Activated naive CD8-positive, alpha-beta T cell treated with anti-CD3 and anti-CD28 coated beads, Interleukin-2, amount 10 ng/mL, durations not matched to agents 7 days and 5 days (primary cell): ENCODE results near the gene RAET1E. TPM values are rescaled to one million over a fixed set of nuclear protein-coding genes. Genes with fewer than 3 reads are reported as not detected.
"Not testable (repeated sequence)": the region's sequence is repeated elsewhere in the genome, so short reads cannot be mapped to it uniquely, and the experiment has no call there.

Source experiments
- ATAC-seq: fragments of 150-1000 bp; cut with Tn5 transposase; one replicate; pipeline ENCODE4 v1.10.0; 2021; ENCODE audit warnings: low read depth, moderate library complexity
- POLR2A ChIA-PET: fragments of 350-600 bp; sonication (Branson Sonifier 250); formaldehyde crosslinking; loops from one replicate; lab custom pipeline; 2021; ENCODE audit warnings: antibody characterized with exemption; lab: Charles Lee
- DNase-seq: peaks from one replicate; pipeline ENCODE4 v3.0.0; 2021
- H3K27ac Mint-ChIP-seq: one replicate; pipeline ENCODE4 v1.8.0; 2022; ENCODE audit warnings: mild to moderate bottlenecking, mixed read lengths
- H3K27me3 Mint-ChIP-seq: one replicate; pipeline ENCODE4 v1.8.0; 2022; ENCODE audit warnings: mild to moderate bottlenecking, moderate library complexity, mixed read lengths
- H3K36me3 Mint-ChIP-seq: one replicate; pipeline ENCODE4 v1.8.0; 2021; ENCODE audit warnings: mild to moderate bottlenecking, mixed read lengths
- H3K4me1 Mint-ChIP-seq: one replicate; pipeline ENCODE4 v1.8.0; 2021; ENCODE audit warnings: mixed read lengths
- H3K4me3 Mint-ChIP-seq: one replicate; pipeline ENCODE4 v1.8.0; 2022; ENCODE audit warnings: mild to moderate bottlenecking, moderate library complexity, mixed read lengths
- H3K9me3 Mint-ChIP-seq: one replicate; pipeline ENCODE4 v1.8.0; 2021; ENCODE audit warnings: mixed read lengths
- total RNA-seq, 2 experiments: library from RNA; stranded (reverse); gene quantifications; one replicate each; pipeline ENCODE4 v1.2.3, GENCODE V29; 2021

Gene RAET1E
- total RNA-seq, 2 experiments from 2014 or later: not detected

DNA sequence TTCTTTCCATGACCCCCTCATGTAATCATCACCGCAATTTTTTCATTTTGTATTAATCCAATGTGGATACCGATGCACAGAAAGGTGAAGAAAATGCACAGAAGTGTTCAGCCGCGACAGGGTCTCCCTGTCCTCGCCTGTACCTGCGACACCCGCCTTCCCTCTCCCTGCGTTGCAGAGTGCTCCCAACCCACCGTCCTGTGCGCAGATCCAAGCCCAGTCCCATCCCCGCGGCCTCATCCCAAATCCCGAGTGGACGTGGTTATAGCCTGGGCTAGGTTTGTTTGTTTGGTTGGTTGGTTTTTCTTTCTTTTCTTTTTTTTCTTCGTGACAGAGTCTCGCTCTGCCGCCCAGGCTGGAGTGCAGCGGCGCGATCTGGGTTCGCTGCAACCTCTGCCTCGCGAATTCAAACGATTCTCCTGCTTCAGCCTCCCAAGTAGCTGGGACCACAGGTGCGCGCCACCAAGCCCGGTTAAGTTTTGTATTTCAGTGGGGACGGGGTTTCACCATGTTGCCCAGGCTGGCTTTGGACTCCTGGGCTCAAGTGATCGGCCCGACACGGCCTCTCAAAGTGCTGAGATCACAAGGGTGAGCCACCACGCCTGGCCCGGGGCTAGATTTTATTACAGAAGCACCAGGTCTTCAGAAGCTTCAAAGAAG, 25.5 kb upstream of the RAET1E start:
- Mint-ChIP-seq H3K4me1 (peaks cover 17% of the 10 kb centered on the region), H3K9me3 (no peaks in the 10 kb centered on the region), H3K36me3 (no peaks in the 10 kb centered on the region), H3K4me3 (peak overlapping the region; percentile 84), H3K27ac (no peak overlapping the region), H3K27me3 (peaks cover 70% of the 10 kb centered on the region)
- DNase-seq: no peak
- POLR2A ChIA-PET: no interaction called here
- ATAC-seq: peak; percentile 14

DNA sequence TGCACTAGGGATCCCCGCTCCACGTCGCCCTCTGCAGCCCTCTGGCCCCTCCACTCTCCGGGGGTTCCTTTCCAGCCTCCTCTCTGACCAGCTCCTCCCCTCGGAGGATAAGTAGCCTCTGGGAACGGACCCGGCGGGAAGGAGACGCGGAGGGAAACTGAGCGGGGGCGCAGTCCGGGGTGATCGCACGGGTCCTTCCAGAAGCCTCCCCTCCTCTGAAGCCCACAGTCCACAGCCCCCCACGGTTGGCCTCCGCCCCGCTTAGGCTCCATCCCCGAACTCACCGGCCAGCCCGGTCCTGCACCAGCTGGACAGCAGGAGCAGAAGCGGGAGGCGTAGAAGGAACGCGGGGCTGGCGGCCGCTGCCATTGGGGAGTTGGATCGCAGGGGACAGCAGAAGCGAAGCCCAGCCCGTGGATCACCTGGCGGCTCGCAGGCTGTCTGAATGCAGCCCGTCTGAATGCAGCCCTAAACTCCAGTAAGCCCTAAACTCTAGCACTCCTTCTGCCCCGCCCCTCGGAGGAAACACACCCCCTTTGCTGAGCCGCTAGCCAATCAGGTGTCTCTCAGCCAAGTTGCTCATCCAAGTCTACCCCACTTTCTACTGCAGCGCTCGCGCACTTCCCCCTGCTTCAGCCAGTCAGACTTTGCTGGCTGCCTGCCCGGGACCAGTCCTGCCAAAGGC, 24.9 kb upstream of the RAET1E start, which contains the start of gene RAET1G:
RAET1G (minus strand) TSS at position 480 of the 685 bp plus-strand sequence; CDS start at position 369, 111 bp downstream.
- Mint-ChIP-seq H3K4me1 (peaks cover 17% of the 10 kb centered on the region), H3K27me3 (peaks cover 63% of the 10 kb centered on the region), H3K9me3 (no peaks in the 10 kb centered on the region), H3K4me3 (peak within 1 kb of the TSS; percentile 84), H3K27ac (no peak within 1 kb of the TSS), H3K36me3 (no peaks in the 10 kb centered on the region)
- peak; percentile 75 for DNase-seq
- ATAC-seq: peak; percentile 92
- POLR2A ChIA-PET: no interaction called here

DNA sequence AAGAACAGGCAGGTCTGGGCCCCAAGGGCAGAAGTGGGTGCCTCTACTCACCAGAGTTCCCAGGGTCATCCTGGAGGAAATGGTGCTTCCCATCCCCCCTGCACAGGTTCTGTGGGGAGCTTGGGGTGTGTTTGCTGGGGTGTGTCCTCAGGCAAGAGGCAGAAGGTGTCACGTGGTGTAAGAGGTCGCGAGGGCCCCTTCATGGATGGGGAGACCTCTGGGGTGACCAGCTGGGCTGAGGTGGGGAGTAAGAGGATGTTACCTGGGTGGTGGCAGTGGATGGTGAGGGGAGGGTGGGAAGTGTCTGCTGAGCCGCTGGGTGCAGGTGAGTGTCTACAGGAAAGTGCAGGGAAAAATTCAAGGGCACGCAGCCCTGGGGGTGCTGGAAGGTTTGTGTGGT, 24.2 kb upstream of the RAET1E start:
- H3K9me3 Mint-ChIP-seq, ATAC-seq, POLR2A ChIA-PET, DNase-seq, H3K27ac Mint-ChIP-seq, H3K36me3 Mint-ChIP-seq: not testable (repeated sequence)
- Mint-ChIP-seq H3K4me3 (peak overlapping the region; percentile 37), H3K4me1 (peaks cover 17% of the 10 kb centered on the region), H3K27me3 (peaks cover 57% of the 10 kb centered on the region)

DNA sequence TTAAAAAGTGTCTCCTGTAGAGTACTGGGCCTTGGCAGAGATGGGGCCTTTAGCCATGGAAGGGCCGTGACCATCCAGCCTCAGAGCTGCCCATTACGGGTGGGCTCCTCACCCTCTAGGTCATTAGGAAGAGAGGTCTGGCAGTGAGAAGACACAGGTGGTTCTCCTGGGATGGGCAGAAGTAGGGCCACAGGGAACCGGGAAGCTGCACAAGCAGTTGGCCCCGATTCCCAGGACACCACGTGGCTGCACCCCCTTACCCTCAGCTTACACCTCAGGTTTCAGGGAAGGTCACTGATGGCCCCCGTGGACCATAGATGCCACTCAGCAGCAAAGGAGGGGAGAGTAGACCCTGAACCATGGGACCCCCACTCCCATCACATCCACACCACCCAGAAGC, 23.4 kb upstream of the RAET1E start:
- H3K9me3 Mint-ChIP-seq: no peaks in the 10 kb centered on the region
- H3K27ac Mint-ChIP-seq: no peak overlapping the region
- no peak for ATAC-seq
- POLR2A ChIA-PET: no interaction called here
- no peaks in the 10 kb centered on the region for H3K36me3 Mint-ChIP-seq
- H3K4me1 Mint-ChIP-seq: peaks cover 16% of the 10 kb centered on the region
- DNase-seq: no peak
- no peak overlapping the region for H3K4me3 Mint-ChIP-seq
- H3K27me3 Mint-ChIP-seq: peaks cover 61% of the 10 kb centered on the region

DNA sequence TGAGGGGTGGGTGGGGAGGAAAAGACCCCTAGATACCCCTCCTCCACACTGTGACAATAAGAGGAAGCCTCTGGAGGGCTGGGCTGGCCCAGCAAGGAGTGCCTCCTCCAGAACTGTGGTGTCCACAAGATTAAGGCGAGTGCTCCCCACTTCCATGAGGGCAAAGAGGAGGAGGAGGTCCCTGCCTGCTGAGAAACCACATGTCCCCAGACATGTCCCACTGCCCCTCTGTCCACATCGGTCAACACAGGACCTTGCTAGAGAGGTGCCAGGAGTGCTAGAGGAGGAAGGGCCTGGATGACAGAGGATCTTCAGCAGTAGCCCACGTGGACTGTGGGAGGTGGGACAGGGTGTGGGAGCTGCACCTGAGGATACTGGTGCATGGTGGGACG, 21.9 kb upstream of the RAET1E start:
- no peak overlapping the region for H3K27ac Mint-ChIP-seq
- H3K4me3 Mint-ChIP-seq: no peak overlapping the region
- H3K27me3 Mint-ChIP-seq: peaks cover 54% of the 10 kb centered on the region
- DNase-seq (no peak), ATAC-seq (no peak)
- H3K4me1 Mint-ChIP-seq: peaks cover 11% of the 10 kb centered on the region
- H3K9me3 Mint-ChIP-seq: no peaks in the 10 kb centered on the region
- H3K36me3 Mint-ChIP-seq: no peaks in the 10 kb centered on the region
- POLR2A ChIA-PET: no interaction called here

DNA sequence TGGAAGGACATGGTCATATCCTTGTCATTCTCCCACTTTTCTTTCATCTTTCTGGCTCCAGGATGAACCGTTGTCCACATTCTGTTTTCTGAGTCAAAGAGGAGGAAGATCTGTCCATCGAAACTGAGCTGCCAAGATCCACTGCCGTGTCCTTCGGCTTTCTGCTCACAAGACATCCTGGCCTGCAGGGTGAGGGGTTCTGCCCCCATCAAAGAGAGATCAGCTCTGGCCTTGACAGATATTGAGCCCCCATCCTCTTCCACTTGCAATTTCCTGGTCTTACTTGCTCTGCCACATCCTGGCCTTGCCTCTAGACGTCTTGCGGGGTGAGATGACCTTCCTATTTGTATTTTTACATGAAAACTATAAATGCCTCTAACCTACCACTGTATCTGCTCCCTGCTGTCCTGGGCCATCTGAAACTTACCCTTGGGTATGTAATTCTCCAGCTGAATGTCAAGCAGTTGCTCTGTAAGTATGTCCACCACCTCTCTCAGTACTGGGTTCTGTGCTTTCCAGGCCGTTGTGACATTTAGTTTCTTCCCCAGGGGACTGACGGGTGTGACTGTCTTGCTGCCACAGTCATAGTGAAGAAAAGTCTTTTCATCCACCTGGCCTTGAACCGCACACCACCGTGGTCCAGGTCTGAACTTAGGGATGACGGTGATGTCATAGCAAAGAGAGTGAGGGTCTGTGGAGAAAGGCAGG, 21.4 kb upstream of the RAET1E start:
- ATAC-seq, H3K9me3 Mint-ChIP-seq, DNase-seq, H3K36me3 Mint-ChIP-seq, H3K27ac Mint-ChIP-seq, H3K4me3 Mint-ChIP-seq, POLR2A ChIA-PET: not testable (repeated sequence)
- Mint-ChIP-seq H3K27me3 (peaks cover 54% of the 10 kb centered on the region), H3K4me1 (peaks cover 11% of the 10 kb centered on the region)

DNA sequence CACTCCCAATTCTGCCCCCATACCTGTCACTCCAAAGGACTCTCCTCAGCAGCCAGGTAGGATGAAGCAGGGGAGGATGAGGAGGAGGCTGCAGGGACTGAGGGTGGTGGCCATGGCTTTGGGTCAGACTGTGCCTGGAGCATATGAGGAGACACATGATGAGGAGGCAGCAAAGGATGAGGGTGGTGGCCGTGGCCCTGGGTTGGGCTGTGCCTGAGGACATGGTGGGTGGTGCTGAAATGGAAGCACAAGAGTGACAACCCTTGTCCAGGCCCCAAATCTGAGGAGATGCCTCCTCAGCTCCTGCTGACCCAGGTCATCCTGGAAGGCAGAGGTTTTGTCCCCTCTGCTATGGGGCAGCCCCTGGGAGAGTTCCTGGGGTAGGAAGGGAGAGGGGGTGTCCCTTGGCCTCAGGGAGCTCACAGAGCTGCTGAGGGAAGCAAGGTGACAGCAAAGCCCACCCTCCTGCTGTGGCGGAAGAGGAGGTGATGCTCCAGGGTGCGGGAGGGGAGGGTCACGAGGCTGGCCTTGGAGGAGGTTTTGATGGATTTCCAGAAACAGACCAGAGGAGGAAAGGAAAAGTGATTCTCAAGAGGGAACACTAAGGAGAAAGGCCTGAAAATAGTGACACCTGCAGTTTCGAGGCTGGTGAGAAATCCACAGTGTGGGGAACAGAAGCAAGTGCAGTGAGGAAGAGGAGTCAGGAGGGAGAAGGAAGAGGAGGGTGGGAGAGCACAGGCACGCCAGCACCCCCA, 20.4 kb upstream of the RAET1E start:
- H3K4me3 Mint-ChIP-seq: no peak overlapping the region
- POLR2A ChIA-PET: no interaction called here
- H3K27me3 Mint-ChIP-seq: peaks cover 49% of the 10 kb centered on the region
- peaks cover 11% of the 10 kb centered on the region for H3K4me1 Mint-ChIP-seq
- no peak overlapping the region for H3K27ac Mint-ChIP-seq
- ATAC-seq (no peak), DNase-seq (no peak)
- H3K36me3 Mint-ChIP-seq: no peaks in the 10 kb centered on the region
- H3K9me3 Mint-ChIP-seq: no peaks in the 10 kb centered on the region

DNA sequence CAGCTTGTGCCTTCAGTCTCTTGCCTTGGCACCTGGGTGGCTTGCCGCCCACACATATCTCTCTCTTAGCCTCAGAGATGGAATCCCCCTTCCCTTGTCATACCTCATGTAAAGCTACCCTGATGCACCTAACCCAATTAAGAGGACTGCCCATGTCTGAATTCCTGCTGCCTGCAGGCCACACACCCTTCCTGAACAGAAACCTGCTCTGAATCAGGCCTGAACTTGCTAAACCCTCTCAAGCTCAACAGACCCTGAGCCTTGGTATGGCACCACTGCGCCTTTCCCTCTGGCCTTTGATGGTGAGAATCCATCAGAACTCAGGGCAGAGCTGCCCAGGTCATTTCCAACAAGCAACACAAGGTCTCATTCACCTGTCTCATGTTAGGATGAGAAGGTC, 19.8 kb upstream of the RAET1E start:
- POLR2A ChIA-PET: no interaction called here
- DNase-seq (no peak), ATAC-seq (no peak)
- no peak overlapping the region for H3K27ac Mint-ChIP-seq
- no peaks in the 10 kb centered on the region for H3K36me3 Mint-ChIP-seq
- H3K4me3 Mint-ChIP-seq: no peak overlapping the region
- H3K4me1 Mint-ChIP-seq: peaks cover 5% of the 10 kb centered on the region
- H3K9me3 Mint-ChIP-seq: no peaks in the 10 kb centered on the region
- H3K27me3 Mint-ChIP-seq: peaks cover 49% of the 10 kb centered on the region

DNA sequence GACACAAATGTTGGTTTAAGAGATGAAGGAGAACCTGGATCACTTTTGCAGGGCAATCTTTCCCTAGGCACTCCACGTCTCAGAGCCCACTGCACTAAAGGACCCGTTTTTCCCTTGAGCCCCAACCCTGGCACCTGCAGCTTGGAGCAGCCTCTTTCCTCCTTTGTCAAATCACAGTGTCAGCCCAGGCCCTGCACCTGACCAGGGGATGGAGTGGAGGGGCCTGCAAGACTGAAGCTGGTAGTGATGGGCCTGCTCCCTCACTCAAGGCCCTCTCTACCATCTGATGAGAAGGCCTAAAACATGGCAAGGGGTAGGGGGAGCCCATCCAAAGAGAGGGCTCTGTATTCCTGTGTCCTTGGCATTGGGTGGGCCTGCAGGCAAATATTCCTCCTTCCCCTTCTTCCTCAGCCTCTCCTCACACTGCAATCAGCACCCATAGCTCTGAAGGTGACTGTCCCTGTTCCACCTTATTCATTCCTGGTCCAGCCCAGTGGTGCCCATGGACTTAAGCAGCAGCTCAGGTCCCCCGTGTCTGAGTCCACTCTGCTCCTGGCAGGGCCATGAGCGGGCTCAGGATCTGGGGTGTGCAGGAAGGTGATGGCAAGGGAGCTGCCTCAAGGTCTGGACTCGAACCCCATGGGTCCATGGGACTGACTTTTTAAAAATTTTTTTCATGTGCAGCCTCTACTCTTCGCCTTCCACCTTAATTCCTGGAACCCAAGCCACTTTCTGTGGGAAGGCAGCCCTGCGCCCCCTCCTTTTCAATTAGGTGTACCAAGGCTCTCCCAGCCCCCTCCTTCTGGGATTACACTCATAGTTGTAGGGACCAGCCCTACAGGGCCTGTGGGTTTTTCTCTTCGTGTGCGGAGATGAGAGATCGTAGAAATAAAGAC, 18.3 kb upstream of the RAET1E start:
- no peak overlapping the region for H3K4me3 Mint-ChIP-seq
- H3K9me3 Mint-ChIP-seq: no peaks in the 10 kb centered on the region
- H3K27me3 Mint-ChIP-seq: peaks cover 39% of the 10 kb centered on the region
- no peaks in the 10 kb centered on the region for H3K36me3 Mint-ChIP-seq
- DNase-seq (no peak), ATAC-seq (no peak)
- POLR2A ChIA-PET: interaction anchor here (0.6 kb wide), 1 partner anchor 68 kb away, joined by 4 read pairs; no protein-coding TSS in a partner anchor
- no peaks in the 10 kb centered on the region for H3K4me1 Mint-ChIP-seq
- no peak overlapping the region for H3K27ac Mint-ChIP-seq

DNA sequence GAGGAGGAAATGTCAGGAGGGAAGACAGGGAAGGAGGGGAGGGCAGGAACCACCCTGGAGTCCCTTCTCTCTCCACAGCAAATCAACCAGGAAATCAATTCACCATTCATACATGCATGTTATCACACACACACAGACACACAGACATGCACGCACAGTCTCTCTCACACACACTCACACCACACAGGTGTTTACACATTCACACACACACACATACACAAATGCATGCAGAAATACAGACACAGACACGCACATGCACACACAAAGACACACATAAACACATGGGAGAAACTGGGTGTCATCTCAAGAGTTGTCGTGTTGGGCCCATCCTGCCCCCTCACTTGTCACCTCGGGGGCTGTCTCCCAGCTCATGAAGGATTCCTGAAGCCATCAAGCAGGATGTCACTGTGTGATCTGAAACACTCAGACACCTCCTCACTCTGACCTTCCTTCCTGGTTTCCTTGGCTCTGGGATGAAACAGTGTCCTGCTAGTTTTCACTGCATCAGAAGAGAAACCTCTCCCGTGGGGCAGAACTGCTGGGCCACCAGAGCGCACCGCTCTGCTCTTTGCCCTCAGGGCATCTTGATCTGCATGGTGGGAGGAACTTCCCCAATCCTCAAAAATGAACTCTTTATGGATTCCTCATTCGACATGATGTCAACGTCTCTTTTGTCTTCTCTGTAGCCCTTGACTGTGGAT, 15.8 kb upstream of the RAET1E start:
- peaks cover 34% of the 10 kb centered on the region for H3K27me3 Mint-ChIP-seq
- peaks cover 2% of the 10 kb centered on the region for H3K9me3 Mint-ChIP-seq
- no peak overlapping the region for H3K4me3 Mint-ChIP-seq

DNA sequence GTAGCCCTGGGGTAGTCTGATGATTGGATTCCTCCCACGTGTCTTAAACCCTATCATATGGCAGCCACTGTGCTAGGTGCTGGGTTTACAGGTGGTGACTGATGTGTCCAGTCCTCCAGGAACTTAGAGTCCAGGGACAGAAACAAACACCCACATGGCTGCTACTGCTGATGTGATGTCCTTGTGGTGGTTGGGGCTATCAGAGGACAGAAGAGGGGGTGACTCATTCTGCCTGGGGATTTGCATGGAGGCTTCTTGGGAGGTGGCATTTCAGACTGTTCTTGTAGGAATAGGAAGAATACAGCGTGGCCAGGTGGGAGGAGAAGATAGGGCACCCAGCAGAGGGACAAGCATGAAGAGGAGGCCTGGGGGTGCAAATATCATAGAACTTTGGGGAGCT, 15.2 kb upstream of the RAET1E start:
- Mint-ChIP-seq H3K9me3 (peaks cover 4% of the 10 kb centered on the region), H3K27ac (no peak overlapping the region), H3K36me3 (no peaks in the 10 kb centered on the region), H3K4me3 (no peak overlapping the region), H3K27me3 (peaks cover 36% of the 10 kb centered on the region), H3K4me1 (no peaks in the 10 kb centered on the region)
- no peak for ATAC-seq
- DNase-seq: no peak
- POLR2A ChIA-PET: no interaction called here

More for the DNA sequence above, 15.8 kb upstream of the RAET1E start:
- POLR2A ChIA-PET: no interaction called here
- ATAC-seq (no peak), DNase-seq (no peak)
- Mint-ChIP-seq H3K27ac (no peak overlapping the region), H3K4me1 (no peaks in the 10 kb centered on the region), H3K36me3 (no peaks in the 10 kb centered on the region)

DNA sequence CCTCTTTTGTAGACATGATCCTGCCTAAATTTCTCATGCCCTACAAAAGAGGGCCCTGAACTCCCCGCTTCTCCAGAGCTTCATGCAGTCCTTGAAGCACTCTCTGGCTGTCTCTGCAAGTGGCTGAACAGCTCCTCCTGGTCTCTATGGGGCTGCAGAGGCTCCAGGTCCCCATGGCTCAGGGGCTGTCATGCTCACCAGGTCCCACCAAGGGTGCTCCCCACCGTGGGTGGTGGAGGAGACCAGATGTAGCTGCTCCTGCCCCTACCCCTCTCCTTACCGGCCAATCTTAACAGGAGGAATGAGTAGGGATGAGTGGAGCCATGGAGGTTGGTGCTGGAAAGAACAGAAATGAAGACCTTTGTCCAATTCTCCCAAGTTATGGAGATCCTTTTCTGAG, 14.8 kb upstream of the RAET1E start:
- DNase-seq, H3K27ac Mint-ChIP-seq, H3K9me3 Mint-ChIP-seq, H3K4me3 Mint-ChIP-seq, H3K4me1 Mint-ChIP-seq, H3K36me3 Mint-ChIP-seq, ATAC-seq, POLR2A ChIA-PET: not testable (repeated sequence)
- peaks cover 39% of the 10 kb centered on the region for H3K27me3 Mint-ChIP-seq
